GM19372 (cell line): Measurements from ENCODE around the gene TCFL5.

Experiments used
- ATAC-seq: cut with Tn5 transposase; IDR thresholded peaks from one replicate; pipeline ENCODE4 v1.9.1; 2021; ENCODE audit warnings: mild to moderate bottlenecking, low read depth, moderate library complexity; ENCODE audit not compliant: unreplicated experiment

TCFL5 gene

DNA sequence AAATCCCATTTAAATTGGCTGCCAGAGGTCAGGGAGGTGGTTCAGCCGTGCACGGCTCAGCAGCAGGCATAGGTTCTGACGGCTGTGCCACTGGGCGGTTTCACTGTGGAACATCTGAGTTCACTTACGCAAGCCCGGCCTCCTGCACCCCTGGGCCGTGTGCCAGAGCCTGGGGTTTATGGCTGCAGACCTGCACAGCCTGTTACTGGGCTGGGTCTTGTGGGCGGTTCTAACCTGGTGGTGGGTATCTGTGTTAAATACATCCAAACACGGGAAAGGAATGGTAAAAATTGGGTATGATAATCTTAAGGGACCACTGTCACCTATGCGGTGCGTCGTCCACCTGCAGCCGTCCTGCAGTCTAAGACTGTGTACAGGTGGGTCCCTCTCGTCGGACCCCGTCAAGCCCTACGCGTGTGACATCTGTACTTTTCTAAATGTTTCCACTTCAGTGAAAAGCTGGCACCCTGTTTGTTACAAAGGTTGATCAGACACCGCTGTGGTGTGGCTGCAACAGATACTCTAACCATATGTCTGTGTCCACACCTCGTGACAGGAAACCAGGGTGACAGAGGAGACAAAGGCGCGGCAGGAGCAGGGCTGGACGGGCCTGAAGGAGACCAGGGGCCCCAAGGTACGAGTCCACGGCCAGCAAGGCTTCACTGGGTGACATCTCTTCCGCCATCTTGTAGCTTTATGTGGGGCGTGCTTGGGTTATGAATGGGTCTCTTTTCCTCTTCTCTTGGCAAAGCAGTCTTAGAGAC is 23.3 kb downstream of the TCFL5 start:
- peak; percentile 74 for ATAC-seq

DNA sequence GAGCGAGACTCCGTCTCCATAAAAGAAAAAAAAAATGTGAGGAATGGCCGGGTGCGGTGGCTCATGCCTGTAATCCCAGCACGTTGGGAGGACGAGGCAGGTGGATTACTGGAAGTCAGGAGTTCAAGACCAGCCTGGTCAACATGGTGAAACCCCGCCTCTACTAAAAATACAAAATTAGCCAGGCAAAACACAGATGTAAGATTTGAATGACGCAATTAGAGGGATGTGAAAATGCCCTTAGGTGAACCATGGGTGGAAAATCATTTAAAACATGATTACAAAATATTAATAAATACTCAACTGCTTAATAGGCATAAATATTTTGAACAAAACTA is 23.9 kb downstream of the TCFL5 start:
- ATAC-seq = no peak

DNA sequence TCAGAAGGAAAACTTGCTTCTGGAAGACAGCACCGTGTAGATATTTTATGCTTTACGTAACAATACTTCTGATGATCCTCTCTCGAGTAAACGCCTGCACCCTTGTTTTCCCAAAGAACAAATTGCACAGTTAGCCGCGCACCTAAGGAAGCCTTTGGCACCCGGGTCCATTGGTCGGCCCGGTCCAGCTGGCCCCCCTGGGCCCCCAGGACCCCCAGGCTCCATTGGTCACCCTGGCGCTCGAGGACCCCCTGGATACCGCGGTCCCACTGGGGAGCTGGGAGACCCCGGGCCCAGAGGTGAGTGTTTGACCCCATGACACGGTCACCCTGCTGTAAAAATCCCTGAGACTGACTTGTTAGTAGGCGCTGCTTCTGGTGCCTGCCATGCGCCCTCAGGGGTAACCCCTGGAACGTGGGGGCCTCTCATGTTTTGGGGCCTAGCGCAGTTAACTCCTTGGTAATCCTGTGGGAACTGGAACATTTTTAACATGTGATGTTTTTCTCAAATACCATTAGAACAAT is 24.6 kb downstream of the TCFL5 start:
- ATAC-seq = no peak

- ATAC-seq = no peak
Observed at GRCh38 chr20:62835931-62836861, 25.4 kb downstream of the TCFL5 start.

DNA sequence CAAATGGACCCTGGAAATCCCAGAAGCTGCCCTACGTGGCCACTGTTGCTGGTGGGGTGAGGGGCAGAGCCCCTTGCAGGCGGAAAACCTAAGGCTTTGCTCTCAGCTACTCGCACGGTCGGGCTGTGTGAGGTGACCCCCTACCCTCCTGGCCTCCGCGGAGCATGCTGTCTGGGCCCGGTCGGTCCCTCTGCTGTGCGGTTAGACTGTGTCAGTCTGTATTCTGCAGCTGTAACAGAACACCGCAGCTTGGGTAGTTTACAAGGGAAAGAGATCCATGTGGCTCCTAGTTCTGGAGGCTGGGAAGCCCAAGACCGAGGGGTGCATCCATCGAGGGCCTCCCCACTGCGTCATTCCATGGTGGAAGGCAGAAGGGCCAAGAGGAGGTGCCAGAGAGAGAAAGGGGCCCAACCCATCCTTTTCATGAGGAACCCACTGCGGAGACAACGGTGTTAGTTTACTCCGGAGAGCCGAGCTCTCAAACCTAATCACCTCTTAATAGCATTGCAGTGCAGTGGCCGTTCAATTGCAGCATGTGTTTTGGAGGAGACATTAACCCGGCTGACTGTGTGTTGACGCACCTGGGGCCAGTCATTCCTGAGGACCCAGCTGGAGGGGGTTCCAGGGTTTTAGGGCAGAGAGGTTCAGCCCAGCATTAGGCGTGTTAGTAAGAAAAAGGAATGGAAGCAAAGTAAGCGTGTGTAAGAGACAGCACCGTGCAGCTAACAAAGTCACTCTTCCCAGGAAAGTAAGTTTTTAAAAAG is 26.5 kb downstream of the TCFL5 start:
- no peak for ATAC-seq

GRCh38 chr20:62832951-62833391 is 28.7 kb downstream of the TCFL5 start:
- ATAC-seq = no peak

GRCh38 chr20:62832212-62832922 is 29.3 kb downstream of the TCFL5 start:
- ATAC-seq = no peak

GRCh38 chr20:62831854-62832211 is 29.8 kb downstream of the TCFL5 start:
- ATAC-seq = no peak

GRCh38 chr20:62831361-62831788 is 30.2 kb downstream of the TCFL5 start:
- no peak for ATAC-seq

GRCh38 chr20:62830821-62831220 is 30.8 kb downstream of the TCFL5 start:
- no peak for ATAC-seq

DNA sequence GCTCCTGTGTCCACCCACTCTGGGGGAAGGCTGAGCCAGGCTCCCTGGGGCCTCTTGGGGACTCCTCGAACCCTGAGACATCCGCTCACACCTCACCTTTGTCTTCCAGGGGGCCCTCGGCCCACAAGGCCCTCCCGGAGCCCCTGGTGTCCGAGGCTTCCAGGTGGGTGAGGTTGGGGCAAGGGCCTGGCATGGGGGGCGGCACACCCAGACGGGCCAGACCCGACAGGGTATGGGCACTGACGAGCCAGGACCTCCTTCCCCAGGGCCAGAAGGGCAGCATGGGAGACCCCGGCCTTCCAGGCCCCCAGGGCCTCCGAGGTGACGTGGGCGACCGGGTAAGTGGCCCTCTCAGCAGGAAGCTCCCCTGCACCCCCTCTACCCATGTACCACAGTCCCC is 31.4 kb downstream of the TCFL5 start:
- ATAC-seq = no peak

DNA sequence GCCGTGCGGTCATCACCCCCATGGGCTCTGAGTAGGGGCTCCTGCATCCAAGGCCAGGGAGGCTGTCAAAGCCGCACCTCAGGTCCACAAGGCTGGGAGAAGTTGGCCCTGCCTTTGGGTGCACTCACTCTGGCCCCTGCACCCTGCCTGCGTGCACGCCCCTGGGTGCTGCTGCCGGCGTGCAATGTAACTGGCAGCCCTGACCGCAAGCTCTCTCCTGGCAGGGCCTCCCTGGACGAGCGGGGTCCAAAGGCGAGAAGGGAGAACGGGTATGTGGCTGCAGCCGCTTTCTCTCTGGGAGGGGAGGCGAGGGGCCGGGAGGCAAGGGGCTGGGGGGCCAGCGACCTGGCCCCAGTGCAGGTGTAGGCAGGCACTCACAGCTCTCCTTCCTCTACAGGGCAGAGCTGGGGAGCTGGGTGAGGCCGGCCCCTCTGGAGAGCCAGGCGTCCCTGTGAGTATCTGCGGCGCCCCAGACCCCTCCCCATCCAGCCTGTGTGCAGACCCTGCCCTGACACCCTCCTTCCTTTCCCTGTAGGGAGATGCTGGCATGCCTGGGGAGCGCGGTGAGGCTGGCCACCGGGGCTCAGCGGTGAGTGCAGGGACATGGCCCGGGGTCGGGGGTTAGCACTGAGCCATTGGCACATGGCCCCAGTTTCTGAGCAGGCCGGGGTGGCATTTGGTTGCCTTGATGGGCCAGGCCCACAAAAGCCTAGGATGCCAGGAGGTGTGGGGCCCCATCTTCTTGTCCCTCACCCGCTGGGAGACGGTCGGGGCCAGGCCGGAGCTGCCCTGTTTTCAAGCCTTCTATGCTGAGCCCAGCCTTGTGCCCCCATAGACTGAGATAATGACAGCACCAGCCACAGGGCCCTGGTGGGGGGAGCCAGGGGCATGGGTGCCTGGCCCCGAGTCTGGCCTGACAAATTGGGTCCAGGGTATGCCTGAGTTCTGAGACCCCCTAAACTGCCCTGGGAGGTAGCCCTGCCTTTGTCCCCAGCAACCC is 32.1 kb downstream of the TCFL5 start:
- no peak for ATAC-seq

GRCh38 chr20:62828511-62829230 is 33.0 kb downstream of the TCFL5 start:
- no peak for ATAC-seq

- no peak for ATAC-seq
Observed at GRCh38 chr20:62828051-62828450, 33.6 kb downstream of the TCFL5 start.

- no peak for ATAC-seq
Observed at GRCh38 chr20:62827311-62828038, 34.1 kb downstream of the TCFL5 start.

DNA sequence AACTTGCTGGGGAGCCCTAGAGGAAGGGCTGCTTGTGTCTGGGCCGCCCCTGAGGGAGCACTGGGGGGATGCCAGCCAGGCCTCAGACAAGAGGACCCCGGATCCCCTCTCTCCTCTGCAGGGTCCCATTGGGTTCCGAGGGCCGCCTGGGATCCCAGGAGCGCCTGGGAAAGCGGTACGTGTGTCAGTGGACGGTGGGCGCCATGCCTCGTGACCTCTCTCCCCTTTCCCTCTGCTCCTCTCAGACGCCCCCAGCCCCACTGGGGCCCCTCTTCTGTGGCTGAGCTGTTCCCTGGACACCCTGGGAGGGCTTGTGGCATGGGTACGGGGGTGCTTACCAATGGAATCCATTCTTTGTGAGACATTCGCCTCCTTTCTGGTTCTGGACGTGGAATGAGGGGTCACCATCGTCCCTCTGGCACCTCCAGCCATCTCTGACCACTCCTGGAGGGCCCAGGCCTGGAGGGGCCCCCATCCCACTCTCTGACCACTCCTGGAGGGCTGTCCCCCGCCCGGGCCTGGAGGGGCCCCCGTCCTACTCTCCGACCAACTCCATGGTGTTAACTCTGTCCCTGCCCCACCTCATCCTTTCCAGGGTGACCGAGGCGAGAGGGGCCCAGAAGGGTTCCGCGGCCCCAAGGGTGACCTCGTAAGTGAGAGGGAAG is 34.8 kb downstream of the TCFL5 start:
- no peak for ATAC-seq

DNA sequence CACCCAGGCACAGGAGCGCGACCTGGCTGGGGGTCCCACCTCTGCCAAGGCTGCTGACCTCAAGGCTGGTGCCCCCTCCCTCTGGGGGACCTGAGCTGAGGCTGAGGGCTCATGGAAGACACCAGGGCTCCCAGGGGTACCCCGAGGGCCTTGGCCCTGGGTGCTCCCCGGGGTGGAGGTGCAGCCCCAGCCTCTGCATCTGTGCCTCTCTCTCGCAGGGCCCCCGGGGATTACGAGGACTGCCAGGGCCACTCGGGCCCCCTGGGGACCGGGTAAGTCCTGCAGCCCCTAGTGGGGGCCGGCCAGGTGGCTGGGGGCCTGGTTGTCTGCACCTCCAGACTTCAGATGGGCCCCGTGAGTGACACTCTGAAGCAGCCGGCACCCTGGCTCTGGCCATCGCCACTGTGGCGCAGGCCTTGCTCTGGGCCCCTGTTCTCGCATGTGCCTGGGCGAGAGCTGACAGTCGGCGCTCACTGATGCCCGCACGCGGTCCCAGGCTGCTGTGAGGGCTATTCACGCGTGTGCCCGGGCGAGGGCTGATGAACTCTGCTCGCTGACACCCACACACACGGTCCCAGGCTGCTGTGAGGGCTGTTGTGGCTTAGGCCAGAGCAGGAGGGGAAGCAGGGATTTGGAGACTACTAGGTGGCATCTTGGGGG is 35.5 kb downstream of the TCFL5 start:
- no peak for ATAC-seq
